Ectodermal cell (in vitro differentiated cells): ENCODE measurements around the gene RER1.

Source experiments
- H3K27ac ChIP-seq: 2 replicates; pipeline ENCODE4 v1.7.0; 2013; ENCODE audit warnings: mild to moderate bottlenecking, low read depth, low read length; ENCODE audit not compliant: insufficient read depth, poor library complexity, severe bottlenecking
- H3K27me3 ChIP-seq: 2 replicates; pipeline ENCODE4 v1.7.0; 2013; ENCODE audit warnings: mild to moderate bottlenecking, low read length; ENCODE audit not compliant: insufficient read depth, control insufficient read depth, poor library complexity, severe bottlenecking
- H3K36me3 ChIP-seq: one replicate; pipeline ENCODE4 v1.7.0; 2013; ENCODE audit warnings: low read length; ENCODE audit not compliant: control insufficient read depth, insufficient read depth
- H3K4me1 ChIP-seq: one replicate; pipeline ENCODE4 v1.7.0; 2013; ENCODE audit warnings: low read length; ENCODE audit not compliant: control insufficient read depth, insufficient read depth
- H3K4me3 ChIP-seq: 2 replicates; pipeline ENCODE4 v1.7.0; 2013; ENCODE audit warnings: low read depth, low read length, control low read depth; ENCODE audit not compliant: insufficient read depth
- H3K9me3 ChIP-seq: 2 replicates; pipeline ENCODE4 v1.7.0; 2013; ENCODE audit warnings: mild to moderate bottlenecking, low read length, moderate library complexity; ENCODE audit not compliant: control insufficient read depth
- WGBS, 2 experiments: methylation state at CpG; one replicate each; pipeline ENCODE4 v1.1.7; 2013; ENCODE audit warnings: missing lambda C conversion rate in 2 of 2; 5-methylcytosine and 5-hydroxymethylcytosine counted together

The RER1 gene

DNA sequence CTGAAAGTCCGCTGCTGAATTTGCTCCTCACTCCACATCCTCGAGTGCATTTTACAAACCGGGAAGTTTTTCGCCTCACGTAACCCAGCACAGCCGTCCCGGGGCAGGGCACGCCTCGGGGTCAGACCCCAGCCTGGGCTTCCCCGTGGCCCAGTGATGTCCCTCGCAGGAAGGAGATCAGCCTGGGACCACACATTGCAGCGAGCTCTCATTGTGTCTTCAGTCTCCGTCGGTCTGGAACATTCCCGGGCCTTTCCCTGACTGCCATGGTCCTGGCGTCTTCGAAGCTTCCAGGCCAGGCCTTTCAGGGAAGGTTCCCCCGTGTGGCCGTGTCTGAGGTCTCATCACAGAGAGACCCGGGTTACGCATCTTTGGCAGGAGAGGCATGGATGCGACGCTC, 43.7 kb upstream of the RER1 start:
- no peak overlapping the region for H3K4me3 ChIP-seq
- H3K4me1 ChIP-seq, result peaks cover 18% of the 10 kb centered on the region
- no peaks in the 10 kb centered on the region for H3K9me3 ChIP-seq
- WGBS, 2 experiments, result 90 to 92% methylated on average over 23 of the region's 23 CpGs
- no peak overlapping the region for H3K27ac ChIP-seq
- no peaks in the 10 kb centered on the region for H3K27me3 ChIP-seq
- no peaks in the 10 kb centered on the region for H3K36me3 ChIP-seq

DNA sequence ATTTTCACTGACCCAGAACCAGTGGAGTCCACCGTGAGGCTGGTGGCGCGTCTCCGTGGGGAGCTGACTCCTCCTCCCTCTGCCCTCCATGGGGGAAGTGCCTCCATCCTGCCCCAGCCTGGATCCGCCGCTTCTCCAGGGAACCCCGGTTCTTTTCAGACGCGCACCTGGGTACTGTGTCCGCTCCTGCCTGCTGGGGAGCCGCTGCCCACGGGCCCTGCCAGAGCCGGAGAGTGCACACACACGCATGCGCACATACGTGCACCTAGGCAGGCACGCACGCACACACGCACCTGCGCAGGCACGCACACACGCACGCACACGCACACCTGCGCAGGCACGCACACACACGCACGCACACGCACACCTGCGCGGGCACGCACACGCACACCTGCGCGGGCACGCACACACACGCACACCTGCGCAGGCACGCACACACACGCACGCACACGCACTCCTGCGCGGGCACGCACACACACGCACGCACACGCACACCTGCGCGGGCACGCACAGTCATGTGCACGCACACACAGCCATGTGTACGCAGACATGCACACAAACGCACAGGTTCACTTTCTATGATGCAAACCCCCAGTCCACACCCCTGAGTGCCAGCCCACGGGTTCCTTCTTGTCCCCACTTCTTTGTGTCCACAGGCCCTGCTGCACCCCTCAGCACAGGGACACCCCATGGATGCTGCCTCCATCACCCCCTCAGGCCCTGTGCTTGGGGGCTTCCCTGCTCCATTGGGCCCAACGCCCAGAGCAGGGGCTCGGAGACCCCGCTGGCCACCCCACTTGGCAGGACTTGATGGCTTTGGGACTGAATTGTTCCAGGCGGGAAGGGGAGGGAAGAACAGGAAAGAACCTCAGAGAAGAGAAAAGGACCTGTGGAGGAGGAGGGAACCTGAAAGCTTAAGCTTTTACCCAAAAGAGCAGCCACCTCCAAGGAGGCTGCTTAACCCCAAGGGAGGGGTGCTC, 43.0 kb upstream of the RER1 start:
- 91 to 93% methylated on average over 59 of the region's 59 CpGs for WGBS, 2 experiments

DNA sequence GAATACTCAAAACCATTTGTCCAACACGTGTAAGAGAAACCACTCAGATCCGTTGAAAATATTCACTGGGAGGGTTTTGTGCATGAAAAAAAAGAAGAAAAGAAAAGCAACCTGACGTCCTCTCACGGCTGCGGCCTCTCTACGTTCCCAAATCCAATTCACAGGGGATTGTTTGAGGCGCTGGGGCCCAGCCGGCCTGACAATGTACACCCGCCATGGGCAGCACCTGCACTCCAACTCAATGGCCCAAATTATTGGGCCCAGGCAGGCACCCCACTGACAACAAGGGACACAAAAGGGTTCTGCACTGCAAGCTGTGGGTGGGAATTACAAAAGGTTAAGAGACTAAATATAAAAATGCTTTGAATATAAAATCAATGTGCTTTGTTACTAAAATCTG, 41.8 kb upstream of the RER1 start:
- Histone ChIP-seq H3K27me3 (no peaks in the 10 kb centered on the region), H3K36me3 (no peaks in the 10 kb centered on the region), H3K9me3 (no peaks in the 10 kb centered on the region), H3K4me3 (no peak overlapping the region), H3K4me1 (peaks cover 18% of the 10 kb centered on the region), H3K27ac (no peak overlapping the region)
- 76 to 77% methylated on average over 9 of the region's 9 CpGs for WGBS, 2 experiments

More for the DNA sequence above, 43.0 kb upstream of the RER1 start:
- no peaks in the 10 kb centered on the region for H3K27me3 ChIP-seq
- H3K9me3 ChIP-seq, result no peaks in the 10 kb centered on the region
- H3K27ac ChIP-seq, result no peak overlapping the region
- peaks cover 18% of the 10 kb centered on the region for H3K4me1 ChIP-seq
- no peaks in the 10 kb centered on the region for H3K36me3 ChIP-seq
- H3K4me3 ChIP-seq, result no peak overlapping the region

DNA sequence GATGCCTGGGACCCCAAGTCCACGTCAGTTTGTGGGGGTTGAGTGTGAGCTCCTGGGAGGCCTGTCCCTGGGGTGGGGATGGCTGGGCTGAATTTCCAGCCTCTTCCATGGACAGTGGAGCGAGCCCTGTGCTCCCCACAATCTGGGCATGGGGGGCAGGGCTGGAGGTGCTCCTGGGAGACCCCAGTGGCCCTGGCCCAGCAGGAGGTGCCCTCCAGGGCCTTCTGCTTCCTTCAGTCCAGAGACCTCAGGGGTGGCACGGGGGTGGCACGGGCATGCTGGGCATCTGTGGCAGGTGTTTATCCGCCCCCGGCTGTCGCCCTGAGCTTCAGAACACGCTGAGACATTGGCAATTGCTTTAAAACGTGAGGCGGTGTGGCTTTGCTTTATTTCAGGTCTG, 41.1 kb upstream of the RER1 start:
- Histone ChIP-seq H3K27ac (no peak overlapping the region), H3K27me3 (no peaks in the 10 kb centered on the region), H3K4me1 (peaks cover 18% of the 10 kb centered on the region), H3K36me3 (no peaks in the 10 kb centered on the region), H3K9me3 (no peaks in the 10 kb centered on the region), H3K4me3 (no peak overlapping the region)
- 94 to 95% methylated on average over 10 of the region's 10 CpGs for WGBS, 2 experiments

DNA sequence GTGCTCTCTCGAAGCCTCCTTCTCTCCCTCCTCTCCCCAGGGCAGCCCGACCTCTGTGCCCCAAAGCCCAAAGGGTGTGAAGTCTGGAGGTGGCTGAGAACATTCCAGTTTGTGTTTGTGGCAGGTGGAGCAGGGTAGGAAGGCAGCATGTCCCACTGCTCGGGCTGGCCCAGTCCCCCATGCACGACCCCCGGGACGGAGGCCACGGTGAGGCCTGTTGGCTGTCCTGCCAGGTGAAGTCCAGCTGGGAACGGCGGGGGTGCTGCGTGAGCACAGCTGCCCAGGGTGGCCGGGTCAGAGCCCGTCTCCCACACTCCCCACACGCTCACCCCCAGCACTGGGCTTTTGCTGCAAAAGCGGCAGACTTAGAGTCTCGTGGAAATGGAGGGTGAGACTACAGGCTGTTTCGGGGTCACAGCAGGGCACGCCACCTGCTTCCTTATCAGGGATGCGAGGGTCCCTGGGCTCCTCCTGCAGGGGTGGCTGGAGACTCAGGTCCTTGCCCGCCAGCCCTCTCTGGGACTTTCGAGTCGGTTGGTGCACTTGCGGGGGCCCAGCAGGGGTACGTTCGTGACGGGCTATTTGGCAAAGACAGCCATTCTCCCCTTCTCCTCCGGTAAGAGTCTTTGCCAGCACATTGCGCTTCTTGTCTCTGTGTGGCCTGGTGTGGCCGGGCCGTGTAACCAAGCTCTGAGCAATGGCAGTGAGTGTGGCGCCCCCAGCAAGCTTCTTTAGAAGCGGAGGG, 40.6 kb upstream of the RER1 start:
- Histone ChIP-seq H3K36me3 (no peaks in the 10 kb centered on the region), H3K4me1 (peaks cover 18% of the 10 kb centered on the region), H3K27me3 (no peaks in the 10 kb centered on the region), H3K4me3 (no peak overlapping the region), H3K9me3 (no peaks in the 10 kb centered on the region), H3K27ac (no peak overlapping the region)
- 86 to 87% methylated on average over 30 to 31 of the region's 31 CpGs for WGBS, 2 experiments

DNA sequence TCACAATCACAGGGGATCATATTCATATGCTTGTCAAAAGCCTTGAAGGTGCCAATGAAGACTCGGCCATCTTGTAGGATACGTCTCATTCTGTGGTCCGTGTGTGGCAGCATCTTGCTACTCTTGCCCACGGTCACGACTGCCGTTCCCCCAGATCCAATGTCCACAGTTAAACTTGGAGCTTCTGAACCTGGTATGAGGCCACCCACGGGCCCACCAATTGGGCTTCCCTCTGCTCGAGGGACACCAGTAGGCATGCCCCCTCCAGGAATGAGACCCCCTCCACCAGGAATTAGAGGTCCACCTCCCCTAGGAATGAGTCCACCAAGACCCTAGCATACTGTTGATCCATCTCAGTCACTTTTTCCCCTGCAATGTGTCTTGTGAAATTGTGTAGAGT, 39.9 kb upstream of the RER1 start:
- H3K36me3 ChIP-seq, result no peaks in the 10 kb centered on the region
- no peaks in the 10 kb centered on the region for H3K9me3 ChIP-seq
- 95% methylated on average over 8 of the region's 8 CpGs for WGBS, 2 experiments
- no peak overlapping the region for H3K27ac ChIP-seq
- H3K4me3 ChIP-seq, result no peak overlapping the region
- no peaks in the 10 kb centered on the region for H3K27me3 ChIP-seq
- H3K4me1 ChIP-seq, result peaks cover 18% of the 10 kb centered on the region

DNA sequence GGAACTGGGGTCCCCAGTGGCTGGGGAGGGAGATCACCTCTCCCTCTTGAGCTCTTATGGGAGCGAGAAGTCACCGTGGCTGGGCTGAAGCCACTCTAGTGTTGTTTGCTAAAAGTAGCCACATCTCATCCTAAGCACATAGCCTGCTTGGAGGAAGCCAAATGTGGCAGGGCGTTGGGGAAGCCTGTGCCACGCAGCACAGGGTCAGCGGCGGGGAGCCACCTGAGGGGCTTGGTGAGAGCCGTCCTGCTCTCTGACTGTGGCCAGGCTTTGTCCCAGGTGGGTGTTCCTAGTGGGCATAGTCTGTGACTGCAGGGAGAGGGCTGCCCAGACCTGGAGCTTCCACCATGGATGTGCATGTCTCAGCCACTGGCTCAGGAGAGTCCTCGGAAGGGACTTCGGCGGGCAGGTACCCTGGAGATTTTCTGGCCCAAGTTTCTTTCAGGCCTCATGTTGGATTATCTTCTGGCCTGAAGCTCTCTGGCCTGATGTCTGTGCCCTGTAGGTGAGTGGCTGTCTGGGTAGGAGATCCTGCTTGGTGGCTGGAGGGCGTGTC, 39.2 kb upstream of the RER1 start:
- H3K27ac ChIP-seq, result no peak overlapping the region
- H3K27me3 ChIP-seq, result no peaks in the 10 kb centered on the region
- no peaks in the 10 kb centered on the region for H3K9me3 ChIP-seq
- H3K4me3 ChIP-seq, result no peak overlapping the region
- H3K36me3 ChIP-seq, result no peaks in the 10 kb centered on the region
- H3K4me1 ChIP-seq, result peaks cover 18% of the 10 kb centered on the region
- WGBS, 2 experiments, result 94 to 97% methylated on average over 11 of the region's 11 CpGs

DNA sequence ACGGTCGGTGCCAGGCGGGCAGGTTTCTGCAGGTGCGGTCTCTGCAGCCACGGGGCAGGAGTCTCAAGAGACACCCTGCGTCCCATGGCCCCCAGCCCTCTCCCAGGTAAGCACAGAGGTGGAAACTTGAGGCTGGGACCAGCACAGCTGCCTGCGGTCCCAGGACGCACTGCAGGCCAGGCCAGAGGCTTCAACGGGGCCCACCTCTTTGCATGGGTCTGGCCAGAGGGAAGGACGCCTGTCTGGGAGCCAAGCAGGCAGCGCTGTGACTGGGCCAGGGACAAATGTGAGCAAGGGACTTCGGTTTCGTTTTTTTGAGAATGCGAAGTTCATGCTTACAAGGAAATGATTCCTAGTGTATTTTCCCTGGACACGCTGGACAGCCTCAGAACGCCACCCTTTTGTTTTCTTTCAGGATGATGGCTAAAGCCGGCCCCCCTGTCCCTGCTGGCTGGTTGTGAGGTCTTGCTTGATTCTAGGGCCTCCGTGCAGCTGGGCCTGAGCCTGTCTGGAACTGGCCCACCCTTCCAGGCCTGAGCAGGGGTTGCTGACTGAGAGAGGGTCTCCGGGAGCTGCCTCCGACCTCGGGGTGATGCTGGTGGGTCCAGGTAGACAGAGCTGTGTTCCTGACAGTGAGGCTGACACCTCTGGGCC, 38.6 kb upstream of the RER1 start:
- no peaks in the 10 kb centered on the region for H3K27me3 ChIP-seq
- WGBS, 2 experiments, result 96% methylated on average over 21 of the region's 21 CpGs
- H3K36me3 ChIP-seq, result no peaks in the 10 kb centered on the region
- H3K4me3 ChIP-seq, result no peak overlapping the region
- H3K4me1 ChIP-seq, result peaks cover 18% of the 10 kb centered on the region
- no peak overlapping the region for H3K27ac ChIP-seq
- H3K9me3 ChIP-seq, result no peaks in the 10 kb centered on the region

DNA sequence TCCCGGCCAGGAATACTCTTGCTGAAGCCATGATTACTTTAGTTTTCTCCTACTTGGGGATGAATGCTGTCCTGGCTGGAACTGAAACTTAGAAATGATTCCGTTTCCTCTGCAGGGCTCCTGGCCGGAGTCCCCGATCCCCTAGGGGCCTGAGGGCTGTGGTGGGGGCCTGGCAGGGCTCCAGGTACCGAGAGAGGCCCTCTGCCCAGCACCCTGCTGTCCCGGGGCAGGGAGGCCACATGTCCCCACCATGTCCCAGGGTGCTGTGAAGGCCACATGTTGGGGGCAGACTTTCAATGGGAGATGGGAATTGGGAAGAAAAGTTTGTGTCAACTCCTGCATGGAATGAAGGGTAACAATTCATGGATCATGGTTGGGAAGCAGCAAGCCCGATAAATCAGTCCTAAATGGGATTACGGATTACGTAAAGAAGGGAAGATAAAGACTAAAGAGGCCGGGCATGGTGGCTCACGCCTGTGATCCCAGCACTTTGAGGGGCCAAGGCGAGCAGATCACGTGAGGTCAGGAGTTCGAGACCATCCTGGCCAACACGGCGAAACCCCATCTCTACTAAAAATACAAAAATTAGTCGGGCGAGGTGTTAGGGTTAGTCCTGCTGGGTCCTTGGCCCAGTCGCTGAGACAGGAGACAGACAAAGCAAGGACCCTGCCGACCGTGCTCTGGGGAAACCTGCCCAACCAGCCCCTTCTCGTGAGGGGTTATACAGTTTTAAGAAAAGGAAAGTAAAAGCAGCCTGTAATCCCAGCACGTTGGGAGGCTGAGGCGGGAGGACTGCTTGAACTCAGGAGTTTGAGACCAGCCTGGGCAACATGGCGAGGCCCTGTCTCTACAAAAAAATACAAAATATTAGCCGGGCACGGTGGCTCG, 37.8 kb upstream of the RER1 start:
- Histone ChIP-seq H3K27me3 (no peaks in the 10 kb centered on the region), H3K36me3 (no peaks in the 10 kb centered on the region), H3K4me3 (no peak overlapping the region), H3K9me3 (no peaks in the 10 kb centered on the region), H3K4me1 (peaks cover 12% of the 10 kb centered on the region), H3K27ac (no peak overlapping the region)
- WGBS, 2 experiments, result 91 to 93% methylated on average over 28 of the region's 28 CpGs
